Left lobe of liver (tissue), 2 donors: ENCODE measurements around the gene NRBF2. TPM values are rescaled to one million over a fixed set of nuclear protein-coding genes. Genes with fewer than 3 reads are reported as not detected.
A peak's percentile ranks its signal among the peaks of the same experiment; 100 is the strongest.
"Not testable (repeated sequence)": the region's sequence is repeated elsewhere in the genome, so short reads cannot be mapped to it uniquely, and the experiment has no call there.

ENCODE experiments used
- ATAC-seq: fragments of 200-7000 bp; cut with Tn5 transposase; one replicate; pipeline ENCODE4 v1.9.1; 2020; ENCODE audit warnings: mild to moderate bottlenecking, moderate library complexity
- DNase-seq: peaks from one replicate; pipeline ENCODE4 v3.0.0-alpha.2; 2020; ENCODE audit warnings: low spot score
- total RNA-seq: library from RNA; stranded (reverse); gene quantifications from one replicate; pipeline ENCODE4 v1.2.1, GENCODE V29; 2021
- donor health status: DM: no; HTN: no; CAD: no; lungs with moderate emphysema.
- donor health status: DM: no; HTN: yes; CAD: no.

NRBF2 gene
- total RNA-seq = 13.4 TPM

- peak; percentile 98 for DNase-seq
- ATAC-seq = peak; percentile 97
Observed at GRCh38 chr10:63133056-63133820, at the start of gene NRBF2. NRBF2 (plus strand) TSS chr10:63133328; CDS start chr10:63133471, 143 bp downstream.

DNA sequence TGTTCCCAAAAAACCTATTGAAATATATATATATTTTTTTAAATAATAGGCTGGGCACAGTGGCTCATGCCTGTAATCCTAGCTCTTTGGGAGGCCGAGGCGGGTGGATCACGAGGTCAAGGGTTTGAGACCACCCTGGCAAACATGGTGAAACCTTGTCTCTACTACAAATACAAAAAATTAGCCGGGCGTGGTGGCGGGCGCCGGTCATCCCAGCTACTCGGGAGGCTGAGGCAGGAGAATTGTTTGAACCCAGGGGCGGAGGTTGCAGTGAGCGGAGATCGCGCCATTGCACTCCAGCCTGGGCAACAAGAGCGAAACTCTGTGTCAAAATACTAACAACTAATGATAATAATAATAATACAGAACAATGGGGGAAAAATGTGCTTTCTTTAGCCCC, 49.7 kb upstream of the NRBF2 start:
- ATAC-seq, DNase-seq: not testable (repeated sequence)

- peak; percentile 71 for DNase-seq
- ATAC-seq = peak; percentile 99
Observed at GRCh38 chr10:63083904-63084689, 49.0 kb upstream of the NRBF2 start.

- no peak for ATAC-seq
- no peak for DNase-seq
Observed at GRCh38 chr10:63084690-63085382, 48.3 kb upstream of the NRBF2 start.

GRCh38 chr10:63093227-63093626, 39.9 kb upstream of the NRBF2 start:
- DNase-seq (no peak), ATAC-seq (no peak)

DNA sequence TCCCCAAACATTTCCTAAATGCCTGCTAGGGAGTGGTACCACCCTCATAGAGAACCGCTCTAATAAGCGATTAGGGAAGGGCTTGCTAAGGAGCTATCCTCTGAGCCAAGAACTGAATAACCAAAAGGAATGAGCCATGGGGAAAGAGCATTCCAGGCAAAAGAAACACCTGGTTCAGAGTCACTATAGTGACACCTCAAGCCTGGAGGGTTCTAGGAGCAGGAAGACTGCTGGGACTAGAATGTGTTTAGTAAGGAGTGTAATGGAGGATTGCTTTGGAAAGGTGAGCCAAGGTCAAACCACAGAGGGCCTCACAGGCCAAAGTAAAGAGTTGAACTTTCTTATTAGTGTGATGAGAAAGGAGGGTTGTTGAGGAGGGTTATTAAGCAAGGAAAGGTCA, 38.7 kb upstream of the NRBF2 start:
- no peak for ATAC-seq

DNA sequence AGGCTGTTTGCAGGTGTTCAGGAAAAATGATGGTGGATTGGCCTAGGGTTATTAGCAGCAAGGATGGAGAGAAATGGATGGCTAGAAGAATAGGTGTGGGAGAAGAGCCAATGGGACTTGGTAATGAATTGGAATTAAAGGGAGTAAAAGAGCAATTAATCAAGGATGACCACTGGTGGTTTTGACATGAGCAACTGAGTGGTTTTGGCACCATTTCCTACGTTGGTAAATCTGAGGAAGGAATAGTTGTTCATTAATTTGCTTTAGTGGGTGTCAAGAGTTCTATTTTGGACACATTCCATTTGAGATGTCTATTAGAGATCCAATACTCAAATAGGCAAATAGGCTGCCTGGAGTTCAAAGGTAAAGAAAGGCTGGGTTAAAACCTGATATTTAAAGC, 38.2 kb upstream of the NRBF2 start:
- DNase-seq = no peak
- no peak for ATAC-seq

More for the DNA sequence above, 38.7 kb upstream of the NRBF2 start:
- no peak for DNase-seq

DNA sequence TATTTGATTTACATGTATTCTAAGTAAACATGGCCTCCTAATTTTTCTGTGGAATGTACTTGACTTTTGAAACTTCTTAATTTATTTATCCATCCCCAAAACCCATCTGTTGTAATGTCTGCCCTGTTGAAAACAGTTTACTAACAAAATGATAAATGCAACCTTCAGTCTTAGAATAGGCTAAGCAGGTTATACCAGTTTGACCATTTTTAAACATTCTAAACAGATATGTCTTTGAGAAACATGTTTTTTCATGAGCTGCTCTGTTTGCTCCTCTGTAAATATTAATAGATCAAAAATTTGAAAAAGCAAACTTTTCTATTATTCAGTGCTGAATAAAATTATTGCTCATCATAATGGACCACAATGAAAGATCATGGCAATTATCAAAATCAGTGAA, 33.4 kb upstream of the NRBF2 start:
- ATAC-seq (no peak), DNase-seq (no peak)

- not testable (repeated sequence) for DNase-seq, ATAC-seq
Observed at GRCh38 chr10:63101091-63101490, 32.0 kb upstream of the NRBF2 start.

GRCh38 chr10:63102279-63102883, 30.7 kb upstream of the NRBF2 start:
- not testable (repeated sequence) for DNase-seq

DNA sequence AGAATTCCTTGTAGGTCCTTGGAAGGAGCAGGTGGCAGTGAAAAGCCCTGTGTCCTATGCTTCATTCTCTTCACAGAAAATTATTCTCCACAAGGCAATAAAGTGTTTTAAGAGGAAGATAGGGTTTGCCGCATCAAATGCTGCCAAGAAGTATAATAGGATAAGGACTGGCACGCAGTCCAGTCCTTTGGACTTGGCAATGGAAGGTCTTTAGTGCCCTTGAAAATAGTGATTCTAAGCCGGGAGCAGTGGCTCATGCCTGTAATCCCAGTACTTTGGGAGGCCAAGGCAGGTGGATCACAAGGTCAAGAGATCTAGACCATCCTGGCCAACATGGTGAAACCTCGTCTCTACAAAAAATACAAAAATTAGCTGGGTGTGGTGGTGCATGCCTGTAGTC, 29.9 kb upstream of the NRBF2 start:
- not testable (repeated sequence) for ATAC-seq, DNase-seq

More at GRCh38 chr10:63102279-63102883, 30.7 kb upstream of the NRBF2 start:
- not testable (repeated sequence) for ATAC-seq

DNA sequence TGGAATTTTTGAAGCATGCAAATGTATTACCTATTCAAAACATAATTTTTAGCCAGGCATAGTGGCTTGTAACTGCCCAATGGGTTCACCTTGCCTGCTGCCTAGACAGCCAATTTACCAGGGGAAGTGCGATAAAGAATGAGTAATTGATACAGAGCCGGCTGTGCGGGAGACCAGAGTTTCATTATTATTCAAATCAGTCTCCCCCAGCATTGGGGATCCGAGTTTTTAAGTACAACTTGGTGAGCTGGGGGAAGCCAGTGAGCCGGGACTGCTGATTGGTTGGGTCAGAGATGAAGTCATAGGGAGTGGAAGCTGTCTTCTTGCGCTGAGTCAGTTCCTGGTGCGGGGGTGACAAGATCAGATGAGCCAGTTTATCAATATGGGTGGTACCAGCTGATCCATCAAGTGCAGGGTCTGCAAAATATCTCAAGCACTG, 29.1 kb upstream of the NRBF2 start:
- ATAC-seq = no peak

DNA sequence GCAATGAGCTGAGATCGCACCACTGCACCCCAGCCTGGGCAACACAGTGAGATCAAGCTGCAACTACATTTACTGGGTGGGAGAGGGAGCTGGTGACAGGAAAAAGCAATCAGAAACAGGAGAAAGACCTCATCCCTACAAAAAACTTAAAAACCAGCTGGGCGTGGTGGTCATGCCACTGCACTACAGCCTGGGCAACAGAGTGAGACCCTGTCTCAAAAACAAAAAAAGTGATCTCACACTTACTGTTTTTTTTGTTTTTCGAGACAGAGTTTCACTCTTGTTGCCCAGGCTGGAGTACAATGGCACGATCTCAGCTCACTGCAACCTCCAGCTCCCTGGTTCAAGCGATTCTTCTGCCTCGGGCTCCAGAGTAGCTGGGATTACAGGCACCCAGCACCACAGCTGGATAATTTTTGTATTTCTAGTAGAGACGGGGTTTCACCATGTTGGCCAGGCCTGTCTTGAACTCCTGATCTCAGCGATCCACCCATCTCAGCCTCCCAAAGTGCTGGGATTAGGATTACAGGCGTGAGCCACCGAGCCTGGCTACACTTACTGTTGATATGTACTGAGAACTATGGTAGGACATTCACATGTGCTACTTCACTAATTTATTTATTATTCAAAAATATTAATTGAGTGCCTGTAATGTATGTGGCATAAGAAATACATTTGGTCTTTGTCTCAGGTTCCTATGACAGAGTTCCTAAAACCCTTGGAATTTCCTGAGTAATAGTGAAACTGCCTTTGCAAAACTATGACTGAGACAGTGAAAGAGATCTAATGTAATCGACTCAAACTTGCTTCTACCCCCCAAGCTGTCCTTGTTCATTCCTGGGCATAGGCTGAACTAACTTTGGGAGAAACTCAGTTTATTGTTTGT, 27.7 kb upstream of the NRBF2 start:
- ATAC-seq = no peak
- DNase-seq = no peak

More for the DNA sequence above, 29.1 kb upstream of the NRBF2 start:
- no peak for DNase-seq

- DNase-seq = peak; percentile 26
- no peak for ATAC-seq
Observed at GRCh38 chr10:63106111-63106755, 26.9 kb upstream of the NRBF2 start.

DNA sequence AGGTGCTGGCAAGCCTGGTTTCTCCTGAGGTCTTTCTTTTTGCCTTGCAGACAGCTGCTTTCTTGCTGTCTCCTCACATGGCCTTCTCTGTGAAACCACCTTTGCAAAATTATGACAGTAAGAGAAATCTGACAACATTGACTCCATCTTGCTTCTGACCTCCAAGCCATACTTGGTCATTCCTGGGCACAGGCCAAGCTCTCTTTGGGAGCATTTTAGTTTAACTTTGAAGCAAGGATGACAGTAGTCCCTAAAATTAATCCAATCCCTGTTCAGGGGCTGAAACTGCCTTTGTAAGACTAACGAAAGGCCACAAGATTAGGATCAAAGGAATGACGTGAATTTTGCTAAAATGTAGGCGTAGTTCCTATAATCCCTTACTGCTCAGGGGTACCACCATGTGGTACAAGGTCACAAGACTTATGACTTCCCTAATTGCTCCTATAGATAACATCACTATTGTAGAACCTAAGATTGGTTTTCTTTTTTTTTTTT, 25.1 kb upstream of the NRBF2 start:
- no peak for DNase-seq
- ATAC-seq = no peak

DNA sequence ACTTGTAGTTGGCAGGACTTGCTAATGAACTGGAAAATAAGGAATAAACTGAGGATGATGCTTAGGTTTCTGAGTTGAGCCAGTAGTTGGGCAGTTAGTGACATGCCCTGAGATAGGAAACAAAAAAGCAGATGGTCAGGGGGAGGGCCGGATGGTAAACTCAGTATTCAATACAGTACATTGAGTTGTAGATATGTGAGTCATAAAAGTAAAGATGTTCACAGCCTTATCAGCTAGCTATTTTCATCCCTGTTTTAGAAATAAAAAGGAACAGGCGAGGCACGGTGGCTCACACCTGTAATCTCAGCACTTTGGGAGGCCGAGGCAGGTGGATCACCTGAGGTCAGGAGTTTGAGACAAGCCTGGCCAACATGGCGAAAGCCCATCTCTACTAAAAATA, 22.2 kb upstream of the NRBF2 start:
- DNase-seq (no peak), ATAC-seq (no peak)

DNA sequence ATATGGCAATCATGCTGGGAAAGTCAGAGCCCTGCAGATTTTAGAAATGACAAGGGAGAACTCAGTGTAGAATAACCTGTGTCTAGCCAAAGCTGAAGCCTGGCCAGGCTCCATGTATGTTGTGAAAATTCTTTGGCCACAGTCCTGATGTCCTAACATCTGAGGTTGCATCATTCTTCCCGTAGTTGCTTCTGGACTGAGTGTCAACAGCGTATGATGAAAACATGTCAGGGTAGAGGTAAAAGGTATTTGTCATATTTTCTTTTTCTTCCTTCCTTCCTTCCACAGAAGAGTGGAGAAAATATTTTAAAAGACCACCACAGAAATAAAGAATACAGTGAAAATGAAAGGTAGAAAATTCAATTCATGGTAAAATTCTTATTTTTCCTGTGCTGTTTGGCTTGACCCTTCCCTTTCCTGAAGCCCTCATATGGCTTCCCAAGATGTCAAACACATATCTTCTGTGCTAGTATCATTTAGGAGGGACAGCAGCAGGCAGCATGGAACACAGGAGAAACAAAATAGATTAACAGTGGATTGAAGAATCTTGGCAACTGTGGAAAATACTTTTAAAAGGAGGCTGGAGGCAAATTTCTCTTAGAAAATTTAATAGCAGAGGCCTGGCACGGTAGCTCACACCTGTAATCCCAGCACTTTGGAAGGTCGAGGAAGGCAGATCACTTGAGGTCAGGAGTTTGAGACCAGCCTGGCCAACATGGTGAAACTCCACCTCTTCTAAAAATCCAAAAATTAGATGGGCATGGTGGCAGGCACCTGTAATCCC, 18.9 kb upstream of the NRBF2 start:
- peak; percentile 92 for DNase-seq
- peak; percentile 71 for ATAC-seq

GRCh38 chr10:63115732-63116383, 17.3 kb upstream of the NRBF2 start:
- peak; percentile 93 for DNase-seq
- peak; percentile 93 for ATAC-seq
